RCC 7860 (cell line): ENCODE measurements around the gene MAFF.
"Not testable (repeated sequence)": the region's sequence is repeated elsewhere in the genome, so short reads cannot be mapped to it uniquely, and the experiment has no call there.

ENCODE experiments used
- DNase-seq: peaks from one replicate; pipeline ENCODE4 v3.0.0-alpha.2; 2015; ENCODE audit warnings: low spot score
- FAIRE-seq: peaks from 2 replicates; lab custom pipeline; 2012; peaks lifted over from hg19 to GRCh38; lab: Jason Lieb, UNC

The MAFF gene

DNA sequence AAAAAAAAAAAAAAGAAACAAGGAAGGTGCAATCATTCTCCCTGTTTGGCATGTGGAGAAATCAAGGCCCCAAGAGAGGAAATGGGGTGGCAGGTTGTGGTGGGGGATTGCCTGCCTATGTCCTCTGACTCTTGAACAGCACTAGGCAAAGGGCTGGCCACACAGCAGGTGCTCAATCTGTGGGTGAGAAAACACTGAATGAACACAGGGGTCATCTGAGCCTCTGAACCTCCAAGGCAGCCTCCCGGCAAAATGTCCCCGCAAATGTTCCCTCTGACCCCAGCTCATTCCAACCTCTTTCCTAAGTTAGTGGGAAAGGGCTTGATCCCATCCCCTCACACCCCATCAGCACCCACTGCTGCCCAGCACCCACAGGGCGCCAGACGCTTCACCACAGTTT lies 24.8 kb upstream of the MAFF start:
- FAIRE-seq (no peak), DNase-seq (no peak)

DNA sequence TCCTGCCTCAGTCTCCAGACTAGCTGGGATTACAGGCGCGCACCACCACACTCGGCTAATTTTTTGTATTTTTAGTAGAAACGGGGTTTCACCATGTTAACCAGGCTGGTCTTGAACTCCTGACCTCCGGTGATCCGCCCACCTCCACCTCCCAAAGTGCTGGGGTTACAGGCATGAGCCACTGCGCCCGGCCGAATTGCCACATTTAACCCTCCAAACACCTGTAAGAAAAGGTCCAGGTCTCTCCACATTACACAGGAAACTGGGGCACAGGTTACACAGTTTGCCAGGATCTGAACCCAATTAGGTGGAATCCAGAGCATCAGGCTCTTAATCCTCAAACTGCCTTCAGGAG lies 24.2 kb upstream of the MAFF start:
- not testable (repeated sequence) for FAIRE-seq, DNase-seq

GRCh38 chr22:38177926-38178604 lies 23.7 kb upstream of the MAFF start:
- FAIRE-seq (peak; percentile 70), DNase-seq (peak; percentile 84)

DNA sequence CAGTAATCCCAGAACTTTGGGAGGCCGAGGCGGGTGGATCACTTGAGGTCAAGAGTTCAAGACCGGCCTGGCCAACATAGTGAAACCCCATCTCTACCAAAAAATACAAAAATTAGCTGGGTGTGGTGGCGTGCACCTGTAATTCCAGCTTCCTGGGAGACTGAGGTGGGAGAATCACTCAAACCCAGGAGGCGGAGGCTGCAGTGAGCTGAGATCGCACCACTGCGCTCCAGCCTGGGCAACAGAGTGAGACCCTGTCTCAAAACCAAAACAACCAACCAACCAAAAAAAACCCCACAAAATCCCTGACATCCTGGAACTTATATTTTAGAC lies 23.2 kb upstream of the MAFF start:
- not testable (repeated sequence) for DNase-seq, FAIRE-seq

GRCh38 chr22:38180841-38181452 lies 20.8 kb upstream of the MAFF start:
- FAIRE-seq (no peak), DNase-seq (no peak)

DNA sequence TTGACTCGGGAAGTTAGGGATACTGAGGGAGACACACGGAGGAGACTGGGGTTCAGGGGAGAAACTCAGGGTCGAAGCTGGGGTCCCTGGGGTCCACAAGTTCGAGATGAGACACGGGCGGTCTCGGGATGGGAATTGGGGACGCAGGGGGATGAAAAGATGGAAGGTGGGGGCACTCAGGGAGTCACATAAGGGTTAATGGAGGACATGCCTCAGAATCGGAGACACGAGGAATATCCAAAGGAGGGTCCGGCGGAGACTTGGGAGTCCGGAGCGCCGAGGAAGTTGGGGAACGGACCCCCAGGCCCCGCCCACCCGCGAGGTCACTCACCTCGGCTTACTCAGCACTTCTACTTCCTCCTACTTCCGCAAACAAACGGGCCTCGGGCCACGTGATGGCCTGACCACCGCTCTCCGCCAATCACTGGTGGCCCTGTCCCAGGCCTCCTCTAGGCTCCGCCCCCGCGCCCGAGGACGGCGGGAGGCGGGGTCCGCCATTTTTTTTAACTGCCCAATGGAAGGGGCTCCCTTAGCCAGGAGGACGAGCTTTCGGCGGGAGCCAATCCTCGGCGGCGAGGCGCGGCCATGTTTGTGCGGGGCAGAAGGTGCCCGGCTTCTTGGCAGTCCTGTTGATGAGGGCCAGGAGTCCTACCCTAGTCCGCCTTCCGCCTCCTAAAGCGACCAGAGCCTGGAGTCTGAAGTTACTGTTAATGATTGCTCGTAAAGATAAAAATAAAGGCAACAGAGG lies 20.2 kb upstream of the MAFF start, which contains the start of gene PLA2G6:
Gene PLA2G6 (minus strand): TSS at position 378 of the 748 bp plus-strand sequence. CDS start 12,404 bp downstream, outside the sequence.
- FAIRE-seq: peak; percentile 81
- peak; percentile 97 for DNase-seq

GRCh38 chr22:38184788-38185187 lies 17.0 kb upstream of the MAFF start:
- no peak for DNase-seq
- FAIRE-seq: no peak

- DNase-seq: no peak
- no peak for FAIRE-seq
Measured at GRCh38 chr22:38186429-38186828, 15.4 kb upstream of the MAFF start.

GRCh38 chr22:38187413-38188212 lies 14.2 kb upstream of the MAFF start:
- FAIRE-seq: no peak
- DNase-seq: no peak

- no peak for DNase-seq
Measured at GRCh38 chr22:38189104-38189503, 12.7 kb upstream of the MAFF start.

GRCh38 chr22:38190581-38190980 lies 11.2 kb upstream of the MAFF start:
- FAIRE-seq: no peak
- DNase-seq: no peak

More at GRCh38 chr22:38189104-38189503, 12.7 kb upstream of the MAFF start:
- no peak for FAIRE-seq

- FAIRE-seq: no peak
Measured at GRCh38 chr22:38191055-38191454, 10.7 kb upstream of the MAFF start.

GRCh38 chr22:38191731-38192474 lies 9.9 kb upstream of the MAFF start:
- no peak for FAIRE-seq
- DNase-seq: no peak

More at GRCh38 chr22:38191055-38191454, 10.7 kb upstream of the MAFF start:
- no peak for DNase-seq

GRCh38 chr22:38192475-38192863 lies 9.3 kb upstream of the MAFF start:
- no peak for DNase-seq
- no peak for FAIRE-seq

DNA sequence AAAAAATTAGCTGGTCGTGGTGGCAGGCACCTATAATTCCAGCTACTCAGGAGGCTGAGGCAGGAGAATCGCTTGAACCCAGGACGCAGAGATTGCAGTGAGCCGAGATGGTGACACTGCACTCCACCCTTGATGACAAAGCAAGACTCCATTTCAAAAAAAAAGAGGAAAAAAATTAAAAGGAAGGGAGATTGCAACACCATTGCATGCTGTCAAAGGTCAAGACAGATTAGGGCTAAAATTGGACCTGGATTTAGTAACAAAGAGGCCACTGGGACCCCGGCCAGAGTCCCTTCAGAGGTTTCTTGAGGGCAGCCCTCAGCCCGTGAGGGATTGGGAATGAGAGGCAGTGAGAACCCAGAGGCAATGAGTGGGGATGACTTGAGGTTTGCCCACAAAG lies 8.2 kb upstream of the MAFF start:
- DNase-seq (no peak), FAIRE-seq (no peak)

DNA sequence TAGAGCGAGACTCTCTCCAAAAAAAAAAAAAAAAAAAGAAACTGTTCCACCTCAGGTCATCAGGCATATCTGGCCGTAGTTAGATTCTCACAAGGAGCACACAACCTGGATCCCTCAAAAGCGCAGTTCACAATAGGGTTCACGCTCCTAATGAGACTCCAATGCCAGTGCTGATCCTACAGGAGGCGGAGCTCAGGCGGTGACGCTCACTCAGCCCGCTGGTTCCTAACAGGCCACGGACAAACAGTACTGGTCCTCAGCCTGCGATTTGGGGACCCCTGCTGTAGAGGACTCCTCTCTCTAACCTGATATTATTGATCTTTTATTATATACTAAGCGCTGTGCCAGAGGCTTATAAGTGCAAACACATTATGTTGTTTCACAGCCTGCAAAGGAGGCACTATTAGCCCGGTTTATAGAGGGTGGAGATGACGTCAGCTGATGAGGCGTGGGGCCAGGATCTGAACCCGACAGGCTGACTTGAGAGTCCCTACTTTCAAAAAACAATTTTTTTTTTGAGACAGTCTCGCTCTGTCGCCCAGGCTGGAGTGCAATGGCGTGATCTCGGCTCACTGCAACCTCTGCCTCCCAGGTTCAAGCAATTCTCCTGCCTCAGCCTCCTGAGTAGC lies 4.9 kb upstream of the MAFF start:
- no peak for FAIRE-seq

GRCh38 chr22:38199826-38200559 lies 1.8 kb upstream of the MAFF start:
- DNase-seq (no peak), FAIRE-seq (no peak)

More for the DNA sequence above, 4.9 kb upstream of the MAFF start:
- no peak for DNase-seq

DNA sequence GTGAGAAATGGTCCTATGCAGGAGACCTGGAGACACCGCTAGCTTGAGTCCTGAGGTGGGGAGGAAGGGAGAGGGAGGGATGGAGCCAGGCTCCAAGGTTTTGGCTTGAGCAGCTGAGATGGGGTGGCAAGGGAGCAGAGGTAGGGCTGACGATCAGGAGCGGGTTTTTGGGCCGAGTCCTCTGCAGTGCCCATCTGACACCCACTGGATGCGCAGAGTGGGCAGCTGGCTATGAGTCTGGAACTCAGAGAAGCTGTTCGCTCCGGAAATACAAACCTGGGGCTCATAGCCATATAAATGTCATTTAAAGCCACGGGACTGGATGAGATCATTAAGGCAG lies 453 bp upstream of the MAFF start:
- FAIRE-seq (no peak), DNase-seq (no peak)

DNA sequence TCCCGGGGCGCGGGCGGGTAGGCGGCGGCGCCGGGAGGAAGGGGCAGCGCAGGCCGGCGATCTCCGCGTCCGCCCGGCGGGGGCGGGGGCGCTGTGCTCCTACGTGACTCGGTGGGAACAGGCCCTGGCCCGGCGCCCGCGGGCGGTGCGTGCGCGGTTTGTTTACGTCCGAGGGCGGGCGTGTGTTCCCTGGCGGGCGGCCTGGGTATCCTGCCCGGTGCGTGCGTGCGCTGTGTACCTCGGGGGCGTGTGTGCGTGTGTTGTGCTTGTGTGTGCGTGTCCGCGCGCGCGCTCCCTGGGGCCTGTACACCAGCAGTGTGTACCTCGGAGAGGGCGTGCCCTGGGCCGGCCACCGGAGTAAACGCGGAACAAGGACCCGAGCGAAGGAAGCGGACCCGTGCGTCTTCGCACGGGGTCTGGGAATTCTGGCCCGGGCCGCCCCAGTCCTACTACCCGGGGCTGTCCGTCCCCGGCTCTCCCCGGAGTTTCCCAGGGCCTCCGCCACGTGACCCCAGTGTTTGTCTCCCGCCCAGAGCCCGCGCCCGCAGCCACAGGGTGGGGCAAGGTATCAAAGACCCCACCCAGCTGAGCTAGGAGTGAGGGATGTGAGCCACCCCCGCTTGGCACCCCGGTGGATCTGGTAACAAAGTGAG lies 769 bp downstream of the MAFF start:
- no peak for FAIRE-seq

More for the DNA sequence above, 769 bp downstream of the MAFF start:
- DNase-seq: peak; percentile 35
